ENCODE results near the gene EEFSEC. TPM values are rescaled to one million over a fixed set of nuclear protein-coding genes. Genes with fewer than 3 reads are reported as not detected.

The EEFSEC gene
- total RNA-seq, 2 experiments from 2014 or later = 22.1 to 22.7 TPM

DNA sequence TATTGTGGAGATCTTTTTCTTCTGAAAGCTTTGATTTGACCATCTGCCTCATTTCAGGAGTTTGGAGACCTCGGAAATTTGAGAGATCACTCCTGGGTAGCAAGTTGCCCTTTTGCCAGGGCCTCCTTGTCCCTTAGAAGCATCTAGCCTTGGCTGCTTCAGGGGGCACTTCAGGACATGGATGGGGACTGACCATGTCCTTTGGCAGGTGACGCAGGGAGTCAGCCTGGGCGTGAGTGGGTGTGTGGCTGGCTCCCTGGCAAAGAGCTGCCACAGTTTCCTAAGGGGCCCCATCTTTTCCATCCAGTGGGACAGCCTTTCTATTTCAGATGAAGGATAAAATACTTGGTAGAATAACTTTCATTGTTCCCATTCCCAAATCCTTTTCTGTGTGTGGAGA lies 27.6 kb downstream of the EEFSEC start:
- ATAC-seq (ENCODE audit: low read depth) = no peak
- POLR2A ChIA-PET = no interaction called here

GRCh38 chr3:128182656-128183055 lies 29.4 kb downstream of the EEFSEC start:
- H3K36me3 Mint-ChIP-seq = peaks cover 8% of the 10 kb centered on the region
- H3K4me1 Mint-ChIP-seq = peaks cover 10% of the 10 kb centered on the region
- H3K4me3 Mint-ChIP-seq = no peak overlapping the region
- H3K27ac Mint-ChIP-seq = no peak overlapping the region
- ATAC-seq (ENCODE audit: low read depth) (no peak), DNase-seq (no peak)
- no peaks in the 10 kb centered on the region for H3K9me3 Mint-ChIP-seq
- no peaks in the 10 kb centered on the region for H3K27me3 Mint-ChIP-seq
- POLR2A ChIA-PET = no interaction called here

More for the DNA sequence above, 27.6 kb downstream of the EEFSEC start:
- Mint-ChIP-seq H3K9me3 (no peaks in the 10 kb centered on the region), H3K4me3 (no peak overlapping the region), H3K27me3 (no peaks in the 10 kb centered on the region), H3K27ac (no peak overlapping the region), H3K4me1 (peaks cover 20% of the 10 kb centered on the region), H3K36me3 (peaks cover 8% of the 10 kb centered on the region)
- DNase-seq = no peak

- H3K4me3 Mint-ChIP-seq = no peak overlapping the region
- peaks cover 4% of the 10 kb centered on the region for H3K4me1 Mint-ChIP-seq
- no peak for ATAC-seq (ENCODE audit: low read depth)
- no peak overlapping the region for H3K27ac Mint-ChIP-seq
- no peaks in the 10 kb centered on the region for H3K9me3 Mint-ChIP-seq
- peaks cover 8% of the 10 kb centered on the region for H3K36me3 Mint-ChIP-seq
- DNase-seq = no peak
- POLR2A ChIA-PET = no interaction called here
- no peaks in the 10 kb centered on the region for H3K27me3 Mint-ChIP-seq
Measured at GRCh38 chr3:128185630-128186447, 32.6 kb downstream of the EEFSEC start.

DNA sequence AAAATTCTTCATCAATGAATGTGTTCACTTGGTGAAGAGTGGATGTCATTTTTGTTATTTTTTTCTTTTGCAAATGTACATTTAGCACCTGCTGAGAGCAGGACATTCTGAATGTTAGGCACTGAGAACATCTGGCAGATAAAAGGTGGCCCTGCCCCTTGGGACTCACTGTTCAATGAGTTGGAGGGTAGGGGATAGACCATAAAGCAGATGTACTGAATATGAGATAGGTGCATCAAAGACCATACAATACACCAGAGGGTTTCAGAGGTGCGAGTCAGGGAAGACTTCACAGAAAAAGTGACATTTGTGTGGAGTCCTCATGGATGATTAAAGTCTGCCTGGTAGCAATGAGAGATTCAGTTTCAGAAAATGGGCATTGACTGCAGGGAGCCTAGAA lies 34.2 kb downstream of the EEFSEC start:
- POLR2A ChIA-PET = no interaction called here
- Mint-ChIP-seq H3K36me3 (peaks cover 8% of the 10 kb centered on the region), H3K27ac (no peak overlapping the region), H3K9me3 (no peaks in the 10 kb centered on the region), H3K4me3 (no peak overlapping the region), H3K4me1 (peaks cover 1% of the 10 kb centered on the region), H3K27me3 (no peaks in the 10 kb centered on the region)
- no peak for DNase-seq
- ATAC-seq (ENCODE audit: low read depth) = no peak

DNA sequence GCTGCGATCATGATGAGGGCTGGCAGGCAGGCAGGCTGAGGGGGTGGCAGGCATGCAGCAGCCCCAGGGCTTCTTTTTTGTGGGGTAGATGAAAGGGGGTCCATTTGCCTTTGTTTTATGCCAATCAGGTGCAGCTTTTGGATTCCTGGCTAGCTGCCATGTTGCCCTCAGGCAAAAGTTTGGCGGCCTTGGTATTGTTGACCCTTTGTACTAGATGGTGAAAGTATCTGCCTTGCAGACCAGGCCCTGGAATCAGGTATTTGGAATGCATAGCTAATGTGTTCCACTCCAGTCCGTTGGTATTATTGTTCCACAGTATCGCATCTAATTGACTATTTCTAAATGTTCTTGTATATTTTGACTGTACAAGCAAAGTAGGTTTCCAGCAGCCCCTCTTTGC lies 35.0 kb downstream of the EEFSEC start:
- ATAC-seq (ENCODE audit: low read depth) (no peak), DNase-seq (no peak)
- Mint-ChIP-seq H3K27me3 (no peaks in the 10 kb centered on the region), H3K27ac (no peak overlapping the region), H3K4me3 (no peak overlapping the region), H3K36me3 (peaks cover 9% of the 10 kb centered on the region), H3K4me1 (no peaks in the 10 kb centered on the region), H3K9me3 (no peaks in the 10 kb centered on the region)
- POLR2A ChIA-PET = no interaction called here

- Mint-ChIP-seq H3K4me1 (no peaks in the 10 kb centered on the region), H3K27ac (no peak overlapping the region), H3K9me3 (no peaks in the 10 kb centered on the region), H3K36me3 (peaks cover 9% of the 10 kb centered on the region), H3K27me3 (no peaks in the 10 kb centered on the region), H3K4me3 (no peak overlapping the region)
- DNase-seq (no peak), ATAC-seq (ENCODE audit: low read depth) (no peak)
- POLR2A ChIA-PET = no interaction called here
Measured at GRCh38 chr3:128188956-128189355, 35.7 kb downstream of the EEFSEC start.

GRCh38 chr3:128190501-128190900 lies 37.2 kb downstream of the EEFSEC start:
- Mint-ChIP-seq H3K27me3 (no peaks in the 10 kb centered on the region), H3K27ac (no peak overlapping the region), H3K9me3 (no peaks in the 10 kb centered on the region), H3K4me3 (no peak overlapping the region), H3K4me1 (no peaks in the 10 kb centered on the region), H3K36me3 (peaks cover 5% of the 10 kb centered on the region)
- DNase-seq = no peak
- POLR2A ChIA-PET = no interaction called here
- no peak for ATAC-seq (ENCODE audit: low read depth)

GRCh38 chr3:128192131-128192530 lies 38.9 kb downstream of the EEFSEC start:
- no peak for DNase-seq

DNA sequence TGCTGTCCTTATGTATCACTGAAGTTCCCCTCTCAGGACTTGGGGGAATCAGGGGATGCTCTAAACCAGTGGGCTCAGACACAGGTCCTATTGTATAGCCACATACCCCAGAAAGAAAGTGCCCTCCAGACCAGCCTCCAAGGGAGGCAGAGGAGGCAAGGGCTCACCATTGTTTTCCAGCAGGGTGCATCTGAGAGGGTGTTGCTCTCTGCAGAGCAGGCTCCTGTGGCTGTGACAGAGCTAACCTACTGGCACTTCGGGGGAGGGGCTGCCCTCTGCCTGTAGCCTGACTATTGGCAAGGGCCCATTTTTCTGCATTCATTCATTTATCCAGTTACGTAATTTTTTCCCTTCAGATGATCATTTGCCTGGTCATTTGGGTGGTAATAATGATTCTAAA lies 39.9 kb downstream of the EEFSEC start:
- Mint-ChIP-seq H3K36me3 (peaks cover 3% of the 10 kb centered on the region), H3K9me3 (no peaks in the 10 kb centered on the region), H3K27ac (no peak overlapping the region), H3K27me3 (no peaks in the 10 kb centered on the region), H3K4me3 (no peak overlapping the region), H3K4me1 (peaks cover 1% of the 10 kb centered on the region)
- POLR2A ChIA-PET = no interaction called here
- ATAC-seq (ENCODE audit: low read depth) = no peak
- no peak for DNase-seq

More at GRCh38 chr3:128192131-128192530, 38.9 kb downstream of the EEFSEC start:
- no peaks in the 10 kb centered on the region for H3K9me3 Mint-ChIP-seq
- no peak for ATAC-seq (ENCODE audit: low read depth)
- no peak overlapping the region for H3K27ac Mint-ChIP-seq
- POLR2A ChIA-PET = no interaction called here
- no peak overlapping the region for H3K4me3 Mint-ChIP-seq
- H3K4me1 Mint-ChIP-seq = no peaks in the 10 kb centered on the region
- no peaks in the 10 kb centered on the region for H3K27me3 Mint-ChIP-seq
- H3K36me3 Mint-ChIP-seq = peaks cover 3% of the 10 kb centered on the region

DNA sequence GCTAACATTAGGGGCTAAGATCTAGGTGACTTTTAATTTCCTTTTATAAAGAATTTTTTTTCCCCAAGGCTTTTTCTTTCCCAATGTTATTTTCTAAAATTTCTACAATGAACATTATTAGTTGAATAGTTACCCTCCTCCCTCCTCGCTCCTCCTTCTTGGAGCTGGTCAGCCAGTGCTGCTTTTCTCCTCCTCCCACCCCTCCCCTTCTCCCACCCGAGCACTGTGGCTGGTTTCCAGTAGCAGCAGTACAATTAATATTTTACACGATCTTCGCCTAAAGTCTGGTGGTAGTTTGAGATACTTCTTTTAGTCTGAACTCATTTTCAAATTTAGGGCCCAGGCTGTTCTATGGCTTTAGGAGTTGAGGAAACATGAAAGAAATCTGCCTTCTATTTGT lies 41.6 kb downstream of the EEFSEC start:
- Mint-ChIP-seq H3K4me3 (no peak overlapping the region), H3K4me1 (peaks cover 6% of the 10 kb centered on the region), H3K27ac (no peak overlapping the region), H3K36me3 (peaks cover 3% of the 10 kb centered on the region), H3K9me3 (no peaks in the 10 kb centered on the region), H3K27me3 (no peaks in the 10 kb centered on the region)
- POLR2A ChIA-PET = interaction anchor here (0.7 kb wide), 1 partner anchor 42 kb away, joined by 3 read pairs; no protein-coding TSS in a partner anchor
- ATAC-seq (ENCODE audit: low read depth) (no peak), DNase-seq (no peak)

DNA sequence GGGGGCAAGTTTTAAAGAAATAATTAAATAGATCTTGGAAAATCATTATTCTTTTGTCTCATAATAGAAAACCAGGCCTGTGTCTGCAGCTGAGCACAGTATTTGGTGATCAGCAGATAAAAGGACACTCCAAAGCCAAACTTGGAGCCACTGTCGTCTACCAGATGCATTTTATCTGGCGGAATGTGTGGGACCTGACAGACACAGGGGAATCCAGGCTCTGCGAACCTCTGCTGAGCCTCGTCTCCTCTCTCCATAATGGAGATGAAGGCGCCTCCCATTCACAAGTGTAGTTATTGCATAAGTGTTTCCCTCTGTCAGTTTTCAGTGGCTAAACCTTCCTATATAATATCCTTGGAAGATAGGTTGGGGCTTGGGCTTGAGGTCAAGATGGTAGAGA lies 42.1 kb downstream of the EEFSEC start:
- H3K36me3 Mint-ChIP-seq = peaks cover 7% of the 10 kb centered on the region
- H3K27me3 Mint-ChIP-seq = no peaks in the 10 kb centered on the region
- POLR2A ChIA-PET = interaction anchor here (0.7 kb wide), 1 partner anchor 41 kb away, joined by 3 read pairs; no protein-coding TSS in a partner anchor
- no peak for DNase-seq
- peaks cover 6% of the 10 kb centered on the region for H3K4me1 Mint-ChIP-seq
- H3K4me3 Mint-ChIP-seq = no peak overlapping the region
- H3K9me3 Mint-ChIP-seq = no peaks in the 10 kb centered on the region
- ATAC-seq (ENCODE audit: low read depth) = no peak
- H3K27ac Mint-ChIP-seq = no peak overlapping the region

- H3K27me3 Mint-ChIP-seq = no peaks in the 10 kb centered on the region
- peaks cover 6% of the 10 kb centered on the region for H3K4me1 Mint-ChIP-seq
- POLR2A ChIA-PET = no interaction called here
- H3K9me3 Mint-ChIP-seq = no peaks in the 10 kb centered on the region
- no peak overlapping the region for H3K4me3 Mint-ChIP-seq
- H3K36me3 Mint-ChIP-seq = peaks cover 9% of the 10 kb centered on the region
- H3K27ac Mint-ChIP-seq = no peak overlapping the region
- ATAC-seq (ENCODE audit: low read depth) (no peak), DNase-seq (no peak)
Measured at GRCh38 chr3:128195802-128196201, 42.5 kb downstream of the EEFSEC start.

- peaks cover 9% of the 10 kb centered on the region for H3K36me3 Mint-ChIP-seq
- no peak overlapping the region for H3K27ac Mint-ChIP-seq
Measured at GRCh38 chr3:128196647-128197046, 43.4 kb downstream of the EEFSEC start.

DNA sequence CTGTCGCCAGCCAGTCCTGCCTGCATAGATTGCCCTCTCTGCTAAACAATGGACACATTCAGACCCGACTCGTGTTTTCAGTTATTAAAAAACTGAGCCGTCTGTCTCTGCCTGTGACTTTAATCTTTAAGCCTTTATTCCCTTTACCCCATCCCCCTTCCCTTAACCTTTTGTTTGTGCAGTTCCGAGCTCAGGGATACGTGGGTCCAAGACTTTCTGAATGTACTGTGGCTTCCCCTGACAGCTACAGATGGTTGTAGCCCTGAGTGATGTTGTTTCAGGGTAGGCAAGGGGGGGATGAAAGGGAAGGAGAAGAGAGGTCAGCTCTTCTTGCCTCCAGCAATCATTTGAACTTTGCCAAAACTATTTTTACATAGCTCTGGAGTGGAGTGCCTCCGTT lies 44.6 kb downstream of the EEFSEC start:
- Mint-ChIP-seq H3K4me3 (no peak overlapping the region), H3K4me1 (peaks cover 6% of the 10 kb centered on the region), H3K27me3 (no peaks in the 10 kb centered on the region), H3K27ac (no peak overlapping the region), H3K9me3 (no peaks in the 10 kb centered on the region), H3K36me3 (peaks cover 9% of the 10 kb centered on the region)
- ATAC-seq (ENCODE audit: low read depth) (no peak), DNase-seq (no peak)
- POLR2A ChIA-PET = no interaction called here

More at GRCh38 chr3:128196647-128197046, 43.4 kb downstream of the EEFSEC start:
- H3K27me3 Mint-ChIP-seq = no peaks in the 10 kb centered on the region
- peaks cover 6% of the 10 kb centered on the region for H3K4me1 Mint-ChIP-seq
- H3K9me3 Mint-ChIP-seq = no peaks in the 10 kb centered on the region
- POLR2A ChIA-PET = no interaction called here
- H3K4me3 Mint-ChIP-seq = no peak overlapping the region
- ATAC-seq (ENCODE audit: low read depth) (no peak), DNase-seq (no peak)

Measured in activated naive CD8-positive, alpha-beta T cell treated with anti-CD3 and anti-CD28 coated beads, Interleukin-2, amount 10 ng/mL, durations not matched to agents 7 days and 5 days (primary cell).